Breast epithelium (tissue), 4 donors: ENCODE measurements around the gene GAPDH. TPM values are rescaled to one million over a fixed set of nuclear protein-coding genes. Genes with fewer than 3 reads are reported as not detected.
A peak's percentile ranks its signal among the peaks of the same experiment; 100 is the strongest.

ENCODE experiments used
- DNase-seq, 2 donors: peaks; one replicate each; pipeline ENCODE4 v3.0.0-alpha.2; 2019; ENCODE audit warnings: low spot score in 2 of 2
- H3K27ac ChIP-seq, 2 donors: fragments of 200-600 bp; sonication (generic) in 1 of 2; one replicate each; pipeline ENCODE4 v1.5.1; 2016 to 2019; ENCODE audit warnings: mild to moderate bottlenecking in 1 of 2
- H3K27me3 ChIP-seq, 2 donors: fragments of 200-600 bp; sonication (generic) in 1 of 2; one replicate each; pipeline versions ENCODE4 v1.5.1 to v1.6.0; 2017 to 2019; ENCODE audit warnings: control low read depth in 1 of 2, mild to moderate bottlenecking in 1 of 2
- H3K36me3 ChIP-seq: fragments of 200-600 bp; one replicate; pipeline ENCODE4 v1.5.1; 2019
- H3K4me1 ChIP-seq, 2 donors: fragments of 200-600 bp; sonication (generic); one replicate each; pipeline ENCODE4 v1.5.1; 2016 to 2019; ENCODE audit warnings: control low read depth in 1 of 2
- H3K4me3 ChIP-seq, 3 donors: fragments of 200-600 bp; sonication (generic); 1 replicate in 2 of 3; 2 replicates in 1 of 3; pipeline ENCODE4 v1.5.1; 2016 to 2019; ENCODE audit warnings: mild to moderate bottlenecking in 3 of 3, moderate library complexity in 2 of 3
- H3K9me3 ChIP-seq, 2 donors: fragments of 200-600 bp; sonication (generic) in 1 of 2; one replicate each; pipeline ENCODE4 v1.5.1; 2016 to 2019; ENCODE audit warnings: control low read depth in 1 of 2
- POLR2A ChIP-seq: fragments of 450-650 bp; IDR thresholded peaks from one replicate; pipeline ENCODE4 v1.6.1; 2016; ENCODE audit warnings: antibody characterized with exemption, mild to moderate bottlenecking, moderate library complexity
- POLR2AphosphoS5 ChIP-seq, 3 donors: sonication (generic); formaldehyde crosslinking; IDR thresholded peaks; one replicate each; pipeline ENCODE4 v1.6.1; 2017; ENCODE audit warnings: antibody characterized with exemption in 3 of 3
- intact Hi-C: fragments of 100-400 bp; cut with DNase I; formaldehyde crosslinking; loops from one replicate; pipeline ENCODE4 v1.15.1; 2023; ENCODE audit warnings: low total_unique reads
- total RNA-seq, 3 donors: library from RNA; depleted of rRNA; stranded (reverse); fragments of >200 nt; gene quantifications; one replicate each; pipeline ENCODE4 v1.1.0, GENCODE V29; 2016
- TF ChIP-seq, protein P1 (sequence below), 3 donors: fragments of 450-650 bp; IDR thresholded peaks; one replicate each; pipeline ENCODE4 v1.5.1; 2016 to 2017; ENCODE audit warnings: antibody characterized with exemption in 3 of 3, mild to moderate bottlenecking in 3 of 3, moderate library complexity in 3 of 3

GAPDH gene
- total RNA-seq, 3 donors from 2014 or later: 1,134 to 1,818 (median 1,628) TPM

DNA sequence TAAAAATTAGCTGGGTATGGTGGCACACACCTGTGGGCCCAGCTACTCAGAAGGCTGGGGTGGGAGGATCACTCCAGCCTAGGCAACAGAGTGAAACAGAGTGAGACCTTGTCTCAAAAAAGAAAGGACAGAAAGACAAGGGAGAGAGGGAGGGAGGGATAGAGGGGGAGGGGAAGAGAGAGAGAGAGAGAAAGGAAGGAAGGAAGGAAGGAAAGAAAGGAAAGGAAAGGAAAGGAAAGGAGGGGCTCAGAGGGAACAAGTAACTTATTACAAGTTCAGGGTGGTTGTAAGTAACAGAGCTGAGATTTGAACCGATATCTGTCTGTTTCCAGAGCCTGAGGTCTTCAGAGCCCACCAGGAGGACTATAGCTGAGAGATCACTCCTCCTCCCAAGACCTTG lies 13.2 kb downstream of the GAPDH start:
- H3K4me1 ChIP-seq: peaks cover 12 to 18% of the 10 kb centered on the region in 2 donors
- DNase-seq: no peak

DNA sequence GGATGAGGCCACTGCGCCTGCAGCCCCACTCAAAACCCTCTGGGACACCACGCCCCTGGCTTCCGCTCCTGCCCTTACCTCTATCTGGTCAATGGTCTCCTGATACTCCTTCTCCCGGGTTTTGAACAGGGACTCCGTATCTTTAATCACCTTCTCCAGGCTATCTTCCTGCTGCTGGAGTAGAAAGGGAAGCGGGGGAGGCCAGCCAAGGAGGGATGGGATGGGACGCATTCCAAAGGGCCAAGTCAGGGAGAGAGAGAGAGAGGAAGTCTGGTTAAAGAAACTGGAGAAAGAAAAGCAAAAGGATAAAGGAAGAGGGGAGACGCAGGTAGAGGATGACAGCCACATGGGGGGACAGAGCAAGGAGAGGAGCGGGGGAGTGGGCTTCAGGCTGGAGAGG lies 13.7 kb downstream of the GAPDH start:
- DNase-seq: no peak
- Histone ChIP-seq H3K9me3 (no peaks in the 10 kb centered on the region), H3K36me3 (no peaks in the 10 kb centered on the region), H3K27me3 (no peaks in the 10 kb centered on the region), H3K4me1 (peaks cover 14 to 22% of the 10 kb centered on the region in 2 donors), H3K4me3 (no peak overlapping the region), H3K27ac (peak overlapping the region in 1 of 2 donors; percentile 57)
- TF ChIP-seq POLR2AphosphoS5 (IDR thresholded peaks at IDR 0.05) (no peak), POLR2A (no peak)
- TF ChIP-seq, protein P1, sequence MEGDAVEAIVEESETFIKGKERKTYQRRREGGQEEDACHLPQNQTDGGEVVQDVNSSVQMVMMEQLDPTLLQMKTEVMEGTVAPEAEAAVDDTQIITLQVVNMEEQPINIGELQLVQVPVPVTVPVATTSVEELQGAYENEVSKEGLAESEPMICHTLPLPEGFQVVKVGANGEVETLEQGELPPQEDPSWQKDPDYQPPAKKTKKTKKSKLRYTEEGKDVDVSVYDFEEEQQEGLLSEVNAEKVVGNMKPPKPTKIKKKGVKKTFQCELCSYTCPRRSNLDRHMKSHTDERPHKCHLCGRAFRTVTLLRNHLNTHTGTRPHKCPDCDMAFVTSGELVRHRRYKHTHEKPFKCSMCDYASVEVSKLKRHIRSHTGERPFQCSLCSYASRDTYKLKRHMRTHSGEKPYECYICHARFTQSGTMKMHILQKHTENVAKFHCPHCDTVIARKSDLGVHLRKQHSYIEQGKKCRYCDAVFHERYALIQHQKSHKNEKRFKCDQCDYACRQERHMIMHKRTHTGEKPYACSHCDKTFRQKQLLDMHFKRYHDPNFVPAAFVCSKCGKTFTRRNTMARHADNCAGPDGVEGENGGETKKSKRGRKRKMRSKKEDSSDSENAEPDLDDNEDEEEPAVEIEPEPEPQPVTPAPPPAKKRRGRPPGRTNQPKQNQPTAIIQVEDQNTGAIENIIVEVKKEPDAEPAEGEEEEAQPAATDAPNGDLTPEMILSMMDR (IDR thresholded peaks at IDR 0.05): no peak
- intact Hi-C loops: no loop called here

More for the DNA sequence above, 13.2 kb downstream of the GAPDH start:
- Histone ChIP-seq H3K9me3 (no peaks in the 10 kb centered on the region), H3K36me3 (no peaks in the 10 kb centered on the region), H3K27me3 (no peaks in the 10 kb centered on the region), H3K4me3 (no peak overlapping the region), H3K27ac (peak overlapping the region in 1 of 2 donors; percentile 38)
- TF ChIP-seq POLR2A (no peak), POLR2AphosphoS5 (IDR thresholded peaks at IDR 0.05) (no peak)
- TF ChIP-seq, protein P1 (IDR thresholded peaks at IDR 0.05): no peak
- intact Hi-C loops: no loop called here

DNA sequence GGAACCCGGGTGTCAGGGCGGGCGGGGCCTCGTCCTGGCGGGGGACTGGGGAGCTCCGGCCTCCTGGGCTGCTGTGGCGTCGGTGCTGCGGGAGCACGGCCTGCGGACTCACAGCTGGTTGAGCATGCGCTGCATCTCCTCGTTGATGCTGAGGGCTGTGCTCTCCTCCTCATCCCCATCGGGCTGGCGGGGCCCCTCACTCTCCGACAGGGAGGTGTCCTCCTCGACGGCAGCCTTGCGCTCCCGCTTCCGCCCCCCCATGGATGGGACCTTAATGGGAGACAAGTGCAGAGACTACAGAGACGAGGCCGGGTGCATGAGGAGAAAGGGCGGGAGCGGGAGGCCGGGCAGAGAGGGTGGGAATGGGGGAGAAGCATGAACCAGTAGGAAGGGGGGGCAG lies 14.2 kb downstream of the GAPDH start:
- Histone ChIP-seq H3K4me3 (no peak overlapping the region), H3K27me3 (no peaks in the 10 kb centered on the region), H3K27ac (peak overlapping the region in 1 of 2 donors; percentile 57), H3K4me1 (peaks cover 20 to 28% of the 10 kb centered on the region in 2 donors), H3K9me3 (no peaks in the 10 kb centered on the region), H3K36me3 (no peaks in the 10 kb centered on the region)
- DNase-seq: no peak
- intact Hi-C loops: no loop called here
- TF ChIP-seq POLR2AphosphoS5 (IDR thresholded peaks at IDR 0.05): no peak
- no peak for TF ChIP-seq POLR2A
- TF ChIP-seq, protein P1 (IDR thresholded peaks at IDR 0.05): no peak

DNA sequence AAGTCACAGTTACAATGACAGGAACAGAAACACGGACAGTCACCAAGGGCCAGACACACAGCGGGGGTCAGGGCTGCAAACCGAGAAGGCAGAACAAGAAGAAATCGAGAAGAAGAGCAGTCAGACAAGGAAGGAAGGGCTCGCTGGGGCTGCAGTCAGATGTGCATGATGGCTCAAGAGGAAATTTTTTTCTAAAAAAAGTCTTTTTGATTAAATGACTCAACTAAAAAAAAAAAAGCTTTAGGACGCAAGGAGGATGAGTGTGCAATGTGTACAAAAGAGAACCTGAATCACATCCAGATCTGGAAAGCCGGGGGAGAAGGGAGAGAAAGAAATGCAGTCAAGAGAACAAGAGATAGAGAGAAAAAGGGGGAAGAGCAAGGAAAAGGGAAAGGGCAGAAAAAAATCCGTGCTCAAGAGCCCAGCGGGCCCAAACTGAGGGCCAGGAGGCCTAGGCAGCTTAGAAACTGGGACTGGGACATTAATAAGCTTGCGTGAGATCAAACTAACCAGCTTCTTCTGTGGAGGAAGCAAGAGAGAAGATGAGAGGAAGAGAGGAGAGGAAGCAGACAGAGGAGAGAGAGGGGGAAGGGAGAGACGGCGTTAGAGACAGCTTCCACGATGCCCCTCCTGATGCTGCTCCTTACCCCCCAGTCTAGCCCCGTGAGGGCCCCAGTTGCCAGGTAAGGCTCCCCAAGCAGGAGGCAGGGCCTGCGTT lies 14.8 kb downstream of the GAPDH start:
- H3K9me3 ChIP-seq: no peaks in the 10 kb centered on the region
- H3K27ac ChIP-seq: peak overlapping the region in 1 of 2 donors; percentile 57
- no peaks in the 10 kb centered on the region for H3K36me3 ChIP-seq
- TF ChIP-seq, protein P1 (IDR thresholded peaks at IDR 0.05): no peak
- TF ChIP-seq POLR2A: no peak
- TF ChIP-seq POLR2AphosphoS5 (IDR thresholded peaks at IDR 0.05): no peak
- DNase-seq: no peak
- H3K27me3 ChIP-seq: no peaks in the 10 kb centered on the region
- H3K4me3 ChIP-seq: peak overlapping the region in 1 of 3 donors; percentile 14
- intact Hi-C loops: no loop called here
- H3K4me1 ChIP-seq: peaks cover 22 to 33% of the 10 kb centered on the region in 2 donors

DNA sequence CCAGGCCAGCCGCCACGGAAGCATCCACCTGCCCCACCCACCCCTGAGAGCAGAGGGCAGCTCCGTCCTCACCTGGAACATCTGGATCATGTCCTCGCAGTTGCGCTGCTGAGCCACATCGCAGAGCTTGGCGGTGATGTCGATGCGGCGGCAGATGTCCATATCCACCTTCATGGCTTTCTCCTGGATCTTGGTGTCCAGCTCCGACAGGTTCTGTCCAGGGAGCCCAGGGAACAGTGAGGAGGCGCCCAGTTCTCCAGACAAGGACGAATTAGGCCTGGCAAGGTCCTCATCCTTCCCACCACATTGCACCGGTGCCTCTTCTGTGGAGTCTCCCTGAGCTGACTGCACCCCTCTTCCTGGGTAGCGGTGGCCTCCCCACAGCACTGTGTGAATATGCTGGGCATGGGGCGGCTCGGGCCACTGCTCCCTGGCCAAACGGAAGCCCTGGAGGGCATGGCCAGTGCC lies 15.4 kb downstream of the GAPDH start:
- no peak for DNase-seq
- peak overlapping the region in 1 of 2 donors; percentile 48 for H3K27ac ChIP-seq
- H3K27me3 ChIP-seq: no peaks in the 10 kb centered on the region
- peaks cover 22 to 38% of the 10 kb centered on the region in 2 donors for H3K4me1 ChIP-seq
- no peaks in the 10 kb centered on the region for H3K36me3 ChIP-seq
- intact Hi-C loops: no loop called here
- TF ChIP-seq, protein P1 (IDR thresholded peaks at IDR 0.05): no peak
- no peak for TF ChIP-seq POLR2AphosphoS5 (IDR thresholded peaks at IDR 0.05)
- TF ChIP-seq POLR2A: no peak
- H3K9me3 ChIP-seq: no peaks in the 10 kb centered on the region
- peak overlapping the region in 1 of 3 donors; percentile 14 for H3K4me3 ChIP-seq
